Adipocyte (in vitro differentiated cells): ENCODE data around the gene RTP3.

ENCODE experiments used
- DNase-seq: peaks from one replicate; pipeline ENCODE4 v3.0.0-alpha.2; 2015; ENCODE audit warnings: low read depth
- H3K27me3 ChIP-seq: replicated peaks from 2 replicates; pipeline ENCODE4 v1.7.0; 2013; ENCODE audit warnings: mild to moderate bottlenecking, low read length, moderate library complexity; ENCODE audit not compliant: control insufficient read depth, insufficient read depth
- H3K36me3 ChIP-seq: 2 replicates; pipeline ENCODE4 v1.7.0; 2013; ENCODE audit warnings: low read length, mild to moderate bottlenecking, moderate library complexity; ENCODE audit not compliant: control insufficient read depth, insufficient read depth, severe bottlenecking
- H3K4me1 ChIP-seq: 2 replicates; pipeline ENCODE4 v1.7.0; 2013; ENCODE audit warnings: mild to moderate bottlenecking, low read length, moderate library complexity; ENCODE audit not compliant: control insufficient read depth, insufficient read depth
- H3K4me3 ChIP-seq: 2 replicates; pipeline ENCODE4 v1.7.0; 2013; ENCODE audit warnings: mild to moderate bottlenecking, low read length, moderate library complexity
- H3K9ac ChIP-seq: 2 replicates; pipeline ENCODE4 v1.7.0; 2013; ENCODE audit warnings: mild to moderate bottlenecking, low read length, moderate library complexity
- H3K9me3 ChIP-seq: 2 replicates; pipeline ENCODE4 v1.7.0; 2013; ENCODE audit warnings: mild to moderate bottlenecking, low read length, moderate library complexity; ENCODE audit not compliant: control insufficient read depth

RTP3 gene

GRCh38 chr3:46483825-46484224 is 14.0 kb upstream of the RTP3 start:
- Histone ChIP-seq H3K9me3 (no peaks in the 10 kb centered on the region), H3K36me3 (no peaks in the 10 kb centered on the region), H3K4me1 (peaks cover 8% of the 10 kb centered on the region), H3K27me3 (peaks cover 32% of the 10 kb centered on the region), H3K9ac (no peak overlapping the region), H3K4me3 (no peak overlapping the region)
- DNase-seq: no peak

- Histone ChIP-seq H3K36me3 (no peaks in the 10 kb centered on the region), H3K9ac (no peak overlapping the region), H3K4me1 (peaks cover 8% of the 10 kb centered on the region), H3K9me3 (no peaks in the 10 kb centered on the region), H3K27me3 (peaks cover 26% of the 10 kb centered on the region), H3K4me3 (no peak overlapping the region)
- DNase-seq: no peak
Observed at GRCh38 chr3:46484388-46484787, 13.4 kb upstream of the RTP3 start.

- Histone ChIP-seq H3K9ac (no peak overlapping the region), H3K4me3 (no peak overlapping the region), H3K36me3 (no peaks in the 10 kb centered on the region), H3K9me3 (no peaks in the 10 kb centered on the region), H3K4me1 (peaks cover 11% of the 10 kb centered on the region), H3K27me3 (peaks cover 24% of the 10 kb centered on the region)
- no peak for DNase-seq
Observed at GRCh38 chr3:46484911-46485778, 12.6 kb upstream of the RTP3 start.

- H3K4me3 ChIP-seq: no peak overlapping the region
- no peak for DNase-seq
- no peaks in the 10 kb centered on the region for H3K36me3 ChIP-seq
- H3K9me3 ChIP-seq: no peaks in the 10 kb centered on the region
- H3K27me3 ChIP-seq: peaks cover 20% of the 10 kb centered on the region
- H3K4me1 ChIP-seq: peaks cover 12% of the 10 kb centered on the region
- no peak overlapping the region for H3K9ac ChIP-seq
Observed at GRCh38 chr3:46485779-46486175, 12.0 kb upstream of the RTP3 start.

- H3K4me1 ChIP-seq: peaks cover 4% of the 10 kb centered on the region
Observed at GRCh38 chr3:46488735-46489361, 8.9 kb upstream of the RTP3 start.

GRCh38 chr3:46489381-46489780 is 8.4 kb upstream of the RTP3 start:
- Histone ChIP-seq H3K9me3 (no peaks in the 10 kb centered on the region), H3K36me3 (no peaks in the 10 kb centered on the region), H3K4me3 (no peak overlapping the region), H3K9ac (no peak overlapping the region), H3K4me1 (peaks cover 4% of the 10 kb centered on the region), H3K27me3 (peaks cover 20% of the 10 kb centered on the region)
- no peak for DNase-seq

More at GRCh38 chr3:46488735-46489361, 8.9 kb upstream of the RTP3 start:
- H3K4me3 ChIP-seq: no peak overlapping the region
- DNase-seq: peak; percentile 95
- no peaks in the 10 kb centered on the region for H3K36me3 ChIP-seq
- no peaks in the 10 kb centered on the region for H3K9me3 ChIP-seq
- no peak overlapping the region for H3K9ac ChIP-seq
- H3K27me3 ChIP-seq: peaks cover 20% of the 10 kb centered on the region

- Histone ChIP-seq H3K4me3 (no peak overlapping the region), H3K9me3 (no peaks in the 10 kb centered on the region), H3K9ac (no peak overlapping the region), H3K36me3 (no peaks in the 10 kb centered on the region), H3K27me3 (peaks cover 20% of the 10 kb centered on the region), H3K4me1 (peaks cover 4% of the 10 kb centered on the region)
- peak; percentile 68 for DNase-seq
Observed at GRCh38 chr3:46489875-46490274, 7.9 kb upstream of the RTP3 start.

GRCh38 chr3:46490338-46491084 is 7.3 kb upstream of the RTP3 start:
- no peak overlapping the region for H3K9ac ChIP-seq
- no peaks in the 10 kb centered on the region for H3K36me3 ChIP-seq
- H3K9me3 ChIP-seq: no peaks in the 10 kb centered on the region
- peaks cover 17% of the 10 kb centered on the region for H3K27me3 ChIP-seq
- no peak overlapping the region for H3K4me3 ChIP-seq
- peaks cover 4% of the 10 kb centered on the region for H3K4me1 ChIP-seq
- peak; percentile 30 for DNase-seq

- DNase-seq: no peak
- peaks cover 9% of the 10 kb centered on the region for H3K27me3 ChIP-seq
- no peak overlapping the region for H3K4me3 ChIP-seq
- no peaks in the 10 kb centered on the region for H3K9me3 ChIP-seq
- peaks cover 4% of the 10 kb centered on the region for H3K4me1 ChIP-seq
- H3K9ac ChIP-seq: no peak overlapping the region
- no peaks in the 10 kb centered on the region for H3K36me3 ChIP-seq
Observed at GRCh38 chr3:46491089-46492070, 6.4 kb upstream of the RTP3 start.

- Histone ChIP-seq H3K9me3 (no peaks in the 10 kb centered on the region), H3K27me3 (no peaks in the 10 kb centered on the region), H3K36me3 (no peaks in the 10 kb centered on the region), H3K9ac (no peak overlapping the region), H3K4me3 (no peak overlapping the region), H3K4me1 (peaks cover 4% of the 10 kb centered on the region)
- no peak for DNase-seq
Observed at GRCh38 chr3:46492890-46493547, 4.8 kb upstream of the RTP3 start.
